IMR-90 (cell line): ENCODE data around the gene RELCH. TPM values are rescaled to one million over a fixed set of nuclear protein-coding genes. Genes with fewer than 3 reads are reported as not detected.

Source experiments
- ATAC-seq: fragments of 200-7000 bp; cut with Tn5 transposase; 2 replicates; pipeline ENCODE4 v1.9.1; 2020; ENCODE audit warnings: low read depth, mild to moderate bottlenecking, moderate library complexity
- BruUV-seq: library from RNA; stranded (reverse); fragments of 400-500 nt; replicated peaks from 2 replicates; lab custom pipeline; 2021; lab: Mats Ljungman, UMichigan
- CTCF ChIA-PET: fragments of 300-600 bp; formaldehyde crosslinking; extraction: SDS; loops from one replicate; lab custom pipeline; 2021; ENCODE audit warnings: antibody characterized with exemption; lab: Yijun Ruan, JAX
- POLR2A ChIA-PET: fragments of 300-600 bp; sonication (Branson Sonifier 250); formaldehyde crosslinking; loops from one replicate; lab custom pipeline; 2022; ENCODE audit warnings: antibody characterized with exemption; ENCODE audit not compliant: unreplicated experiment; lab: Charles Lee
- DNase-seq: peaks from one replicate; pipeline ENCODE4 v3.0.0; 2013
- H2AFZ ChIP-seq: replicated peaks from 2 replicates; pipeline ENCODE3; 2013; ENCODE audit warnings: low read length, mild to moderate bottlenecking; ENCODE audit not compliant: poor library complexity
- H2AK5ac ChIP-seq: 2 replicates; pipeline ENCODE4 v1.6.1; 2013; ENCODE audit warnings: low read depth, low read length, inconsistent platforms
- H2AK9ac ChIP-seq: replicated peaks from 2 replicates; pipeline ENCODE3; 2013; ENCODE audit warnings: mild to moderate bottlenecking, low read depth, low read length, moderate library complexity; ENCODE audit not compliant: poor library complexity
- H2BK120ac ChIP-seq: 2 replicates; pipeline ENCODE4 v1.6.1; 2013; ENCODE audit warnings: low read depth, low read length, inconsistent platforms
- H2BK15ac ChIP-seq: 3 replicates; pipeline ENCODE4 v1.6.1; 2013; ENCODE audit warnings: low read depth, low read length, inconsistent platforms
- H2BK20ac ChIP-seq: 2 replicates; pipeline ENCODE4 v1.6.1; 2013; ENCODE audit warnings: low read depth, mild to moderate bottlenecking, inconsistent platforms, low read length, moderate library complexity
- H2BK5ac ChIP-seq: 2 replicates; pipeline ENCODE4 v1.6.1; 2013; ENCODE audit warnings: mild to moderate bottlenecking, low read depth, low read length, inconsistent platforms; ENCODE audit not compliant: poor library complexity, severe bottlenecking
- H3K14ac ChIP-seq: replicated peaks from 2 replicates; pipeline ENCODE4 v1.6.1; 2013; ENCODE audit warnings: low read depth, low read length, inconsistent platforms
- H3K18ac ChIP-seq: 2 replicates; pipeline ENCODE4 v1.6.1; 2013; ENCODE audit warnings: low read depth, low read length, control low read depth
- H3K23ac ChIP-seq: 2 replicates; pipeline ENCODE4 v1.6.1; 2013; ENCODE audit warnings: low read depth, low read length, inconsistent platforms
- H3K27ac ChIP-seq: 2 replicates; pipeline ENCODE4 v1.5.1; 2013; ENCODE audit warnings: mild to moderate bottlenecking, control low read depth, low read length; ENCODE audit not compliant: insufficient read depth
- H3K27me3 ChIP-seq: 2 replicates; pipeline ENCODE4 v1.6.1; 2013; ENCODE audit warnings: low read length; ENCODE audit not compliant: control insufficient read depth, insufficient read depth
- H3K36me3 ChIP-seq: 2 replicates; pipeline ENCODE4 v1.6.1; 2013; ENCODE audit warnings: low read length, mixed read lengths; ENCODE audit not compliant: control insufficient read depth, insufficient read depth
- H3K4ac ChIP-seq: 2 replicates; pipeline ENCODE4 v1.6.1; 2013; ENCODE audit warnings: low read depth, low read length, inconsistent platforms
- H3K4me1 ChIP-seq: 2 replicates; pipeline ENCODE4 v1.6.1; 2013; ENCODE audit warnings: low read length, mixed read lengths; ENCODE audit not compliant: control insufficient read depth, insufficient read depth
- H3K4me2 ChIP-seq: 2 replicates; pipeline ENCODE4 v1.6.1; 2013; ENCODE audit warnings: low read depth, mild to moderate bottlenecking, control low read depth, low read length, moderate library complexity
- H3K4me3 ChIP-seq: 2 replicates; pipeline ENCODE4 v1.5.1; 2013; ENCODE audit warnings: low read depth, mild to moderate bottlenecking, control low read depth, low read length, moderate library complexity; ENCODE audit not compliant: insufficient read depth
- H3K56ac ChIP-seq: 2 replicates; pipeline ENCODE4 v1.6.1; 2013; ENCODE audit warnings: low read length, inconsistent platforms; ENCODE audit not compliant: insufficient read depth; ENCODE audit errors: extremely low read depth
- H3K79me1 ChIP-seq, 2 experiments: 2 replicates each; pipeline ENCODE4 v1.6.1; 2013; ENCODE audit warnings: low read length in 2 of 2, inconsistent platforms in 1 of 2, low read depth in 1 of 2
- H3K9ac ChIP-seq: 2 replicates; pipeline ENCODE4 v1.6.1; 2013; ENCODE audit warnings: low read depth, low read length, control low read depth
- H3K9me1 ChIP-seq: 2 replicates; pipeline ENCODE4 v1.6.1; 2013; ENCODE audit warnings: low read length, inconsistent platforms; ENCODE audit not compliant: insufficient read depth
- H3K9me3 ChIP-seq: 2 replicates; pipeline ENCODE4 v1.6.1; 2013; ENCODE audit warnings: low read length; ENCODE audit not compliant: control insufficient read depth, insufficient read depth
- H4K20me1 ChIP-seq: 2 replicates; pipeline ENCODE4 v1.6.1; 2013; ENCODE audit warnings: low read length, inconsistent platforms; ENCODE audit not compliant: insufficient read depth
- H4K5ac ChIP-seq: 2 replicates; pipeline ENCODE4 v1.6.1; 2013; ENCODE audit warnings: mild to moderate bottlenecking, low read depth, low read length, control low read depth
- H4K8ac ChIP-seq, 2 experiments: 2 replicates each; pipeline ENCODE4 v1.6.1; 2013; ENCODE audit warnings: low read depth in 2 of 2, low read length in 2 of 2, control low read depth in 1 of 2, inconsistent platforms in 1 of 2
- H4K91ac ChIP-seq: 2 replicates; pipeline ENCODE4 v1.6.1; 2013; ENCODE audit warnings: low read depth, low read length, inconsistent platforms; ENCODE audit not compliant: insufficient read depth
- CEBPB ChIP-seq: IDR thresholded peaks from 2 replicates; pipeline ENCODE4 v1.6.1; 2012; ENCODE audit warnings: low read depth, low read length, improper control_type of control experiment
- CHD1 ChIP-seq: IDR thresholded peaks from 2 replicates; pipeline ENCODE4 v1.6.1; 2012; ENCODE audit warnings: low read depth, low read length, improper control_type of control experiment
- ELK1 ChIP-seq: fragments of 150-350 bp; IDR thresholded peaks from 2 replicates; pipeline ENCODE4 v1.6.1; 2016; ENCODE audit warnings: low read depth, mild to moderate bottlenecking, low read length, moderate library complexity, borderline replicate concordance
- FOS ChIP-seq: fragments of 150-350 bp; IDR thresholded peaks from 2 replicates; pipeline ENCODE4 v1.6.1; 2016; ENCODE audit warnings: low read depth, low read length
- MAFK ChIP-seq: IDR thresholded peaks from 2 replicates; pipeline ENCODE4 v1.6.1; 2012; ENCODE audit warnings: low read depth, low read length, improper control_type of control experiment
- MAZ ChIP-seq: IDR thresholded peaks from 2 replicates; pipeline ENCODE4 v1.6.1; 2012; ENCODE audit warnings: low read depth, mild to moderate bottlenecking, low read length, improper control_type of control experiment, moderate library complexity, borderline replicate concordance
- MXI1 ChIP-seq: IDR thresholded peaks from 2 replicates; pipeline ENCODE4 v1.6.1; 2012; ENCODE audit warnings: low read depth, mild to moderate bottlenecking, low read length, moderate library complexity, borderline replicate concordance
- NFE2L2 ChIP-seq: fragments of 150-350 bp; IDR thresholded peaks from 2 replicates; pipeline ENCODE4 v1.6.1; 2016; ENCODE audit warnings: low read depth, mild to moderate bottlenecking, low read length
- POLR2A ChIP-seq: IDR thresholded peaks from 2 replicates; pipeline ENCODE4 v1.6.1; 2012; ENCODE audit warnings: mild to moderate bottlenecking, low read depth, low read length
- RAD21 ChIP-seq: IDR thresholded peaks from 2 replicates; pipeline ENCODE4 v1.6.1; 2012; ENCODE audit warnings: low read length, improper control_type of control experiment
- RCOR1 ChIP-seq: IDR thresholded peaks from 2 replicates; pipeline ENCODE4 v1.6.1; 2012; ENCODE audit warnings: mild to moderate bottlenecking, low read length, improper control_type of control experiment; ENCODE audit not compliant: insufficient replicate concordance
- RFX5 ChIP-seq: IDR thresholded peaks from 2 replicates; pipeline ENCODE4 v1.8.0; 2012; ENCODE audit warnings: low read depth, mild to moderate bottlenecking, low read length, moderate library complexity
- USF2 ChIP-seq: fragments of 150-350 bp; IDR thresholded peaks from 2 replicates; pipeline ENCODE4 v1.6.1; 2017; ENCODE audit warnings: mild to moderate bottlenecking, antibody characterized with exemption, low read length, low read depth
- WGBS, 2 experiments: methylation state at CpG; one replicate each; pipeline versions ENCODE4 v1.1.5 to v1.1.7; 2013; ENCODE audit warnings: missing lambda C conversion rate in 2 of 2; ENCODE audit not compliant: insufficient read length in 1 of 2; ENCODE audit errors: extremely low coverage in 2 of 2; 5-methylcytosine and 5-hydroxymethylcytosine counted together
- dilution Hi-C: fragments of 300-500 bp; cut with HindIII; formaldehyde crosslinking; loops from one replicate; pipeline ENCODE4 v1.14.3; 2018; ENCODE audit warnings: low sequenced_read_pairs; ENCODE audit not compliant: unreplicated experiment
- in situ Hi-C: fragments of 300-500 bp; cut with MboI; formaldehyde crosslinking; loops from 3 replicates; pipeline ENCODE4 v1.14.3; 2019; ENCODE audit warnings: low sequenced_read_pairs, inconsistent platforms, mixed read lengths
- intact Hi-C: fragments of 100-400 bp; cut with micrococcal nuclease; formaldehyde crosslinking; loops from 2 replicates; pipeline ENCODE4 v1.10.0; 2022
- polyA plus RNA-seq, 3 experiments: library from polyadenylated mRNA; depleted of rRNA; stranded (reverse); fragments of >200 nt; gene quantifications; 2 replicates each; pipeline ENCODE4 v1.2.3, GENCODE V29; 2012; ENCODE audit warnings: low replicate concordance in 1 of 3
- total RNA-seq: library from RNA; depleted of rRNA; stranded (reverse); fragments of >200 nt; gene quantifications from 2 replicates; pipeline ENCODE4 v1.2.3, GENCODE V29; 2012

The RELCH gene
- total and polyA plus RNA-seq, 2 of the 4 experiments (the other 2 are of a cell fraction), result 14.4 to 52.5 TPM

- 57% methylated on average over 3 of the region's 9 CpGs; no CpG with 5 or more reads in 1 of the 2 experiments for WGBS, 2 experiments
- H2BK5ac ChIP-seq, result no peak overlapping the region
- in situ Hi-C loops, result no loop called here
- H3K4me2 ChIP-seq, result no peak overlapping the region
- no peak overlapping the region for H2BK15ac ChIP-seq
- no peak overlapping the region for H2AK5ac ChIP-seq
- H3K9me1 ChIP-seq, result peaks cover 3% of the 10 kb centered on the region; the same call in 1 of the 2 replicates
- no peak overlapping the region for H4K8ac ChIP-seq
- no peak for TF ChIP-seq ELK1
- no peak for TF ChIP-seq RAD21
- TF ChIP-seq CHD1, result no peak
- no peak for TF ChIP-seq NFE2L2
- TF ChIP-seq MAFK, result no peak
- no peak for TF ChIP-seq CEBPB
- no peak for TF ChIP-seq MAZ
- TF ChIP-seq FOS, result no peak
- TF ChIP-seq RFX5, result no peak
- no peak for TF ChIP-seq POLR2A
- TF ChIP-seq USF2, result no peak
- no peak for TF ChIP-seq MXI1
- no peak for TF ChIP-seq RCOR1
- H3K36me3 ChIP-seq, result no peaks in the 10 kb centered on the region
- ChIA-PET CTCF (interaction anchor here (0.6 to 0.8 kb wide), 2 partner anchors 11 to 676 kb away, joined by 3 read pairs; no protein-coding TSS in a partner anchor), POLR2A (no interaction called here)
- DNase-seq (no peak), ATAC-seq (no peak)
- peaks cover 35% of the 10 kb centered on the region for H3K27me3 ChIP-seq
- no peak overlapping the region for H3K23ac ChIP-seq
- no peak overlapping the region for H2BK120ac ChIP-seq
- no peak overlapping the region for H3K4me3 ChIP-seq
- H3K9ac ChIP-seq, result no peak overlapping the region
- H3K27ac ChIP-seq, result no peak overlapping the region
- no peak overlapping the region for H2AFZ ChIP-seq
- no peak overlapping the region for H2AK9ac ChIP-seq
- no peak overlapping the region for H3K56ac ChIP-seq
- dilution Hi-C loops, result no loop called here
- no peak overlapping the region for H4K91ac ChIP-seq
- peaks cover 4% of the 10 kb centered on the region for H3K4me1 ChIP-seq
- H3K79me1 ChIP-seq, result no peaks in the 10 kb centered on the region
- H4K5ac ChIP-seq, result no peak overlapping the region
- H3K9me3 ChIP-seq, result no peaks in the 10 kb centered on the region
- intact Hi-C loops, result no loop called here
- H2BK20ac ChIP-seq, result no peak overlapping the region
- no peak overlapping the region for H3K18ac ChIP-seq
- BruUV-seq, result no TSS peak
- H3K4ac ChIP-seq, result no peak overlapping the region
- H4K20me1 ChIP-seq, result no peaks in the 10 kb centered on the region
- H3K14ac ChIP-seq, result no peak overlapping the region
These were observed 153.9 kb downstream of the RELCH start for GRCh38 chr18:62340996-62341395.
